Testis (tissue), 3 donors: ENCODE results near the gene LGALS8. TPM values are rescaled to one million over a fixed set of nuclear protein-coding genes. Genes with fewer than 3 reads are reported as not detected.

Experiments used
- DNase-seq: peaks from one replicate; pipeline ENCODE4 v3.0.0-alpha.2; 2019
- H3K27ac ChIP-seq, 2 donors: fragments of 200-600 bp; sonication (generic); one replicate each; pipeline ENCODE4 v1.5.1; 2019
- H3K27me3 ChIP-seq: fragments of 200-600 bp; sonication (generic); one replicate; pipeline ENCODE4 v1.5.1; 2019
- H3K36me3 ChIP-seq: fragments of 200-600 bp; sonication (generic); one replicate; pipeline ENCODE4 v1.5.1; 2017; ENCODE audit warnings: low read depth; ENCODE audit errors: missing control alignments
- H3K4me1 ChIP-seq: fragments of 200-600 bp; sonication (generic); one replicate; pipeline ENCODE4 v1.5.1; 2019
- H3K4me3 ChIP-seq, 2 donors: fragments of 200-600 bp; sonication (generic); one replicate each; pipeline ENCODE4 v1.5.1; 2017 to 2019
- H3K9me3 ChIP-seq: fragments of 200-600 bp; sonication (generic); one replicate; pipeline ENCODE4 v1.5.1; 2017
- CTCF ChIP-seq, 3 experiments: fragments of 450-650 bp in 2 of 3; fragments of 200-600 bp in 1 of 3; sonication (generic) in 1 of 3; IDR thresholded peaks; one replicate each; pipeline ENCODE4 v1.5.1; 2016 to 2019; ENCODE audit warnings: antibody characterized with exemption in 3 of 3, mild to moderate bottlenecking in 2 of 3, moderate library complexity in 1 of 3
- POLR2A ChIP-seq: fragments of 450-650 bp; IDR thresholded peaks from one replicate; pipeline ENCODE4 v1.6.1; 2017; ENCODE audit warnings: antibody characterized with exemption, mild to moderate bottlenecking, moderate library complexity
- WGBS, 2 donors: methylation state at CpG; one replicate each; pipeline ENCODE4 v1.1.5; 2018; 5-methylcytosine and 5-hydroxymethylcytosine counted together
- intact Hi-C: fragments of 100-400 bp; cut with DNase I; formaldehyde crosslinking; loops from one replicate; pipeline ENCODE4 v1.15.1; 2023; ENCODE audit warnings: low total_unique reads
- polyA plus RNA-seq: library from polyadenylated mRNA; stranded (reverse); fragments of 350-450 nt; fragmentation: Illumina TruSeq; extraction: RNeasy Lipid Tissue Mini Kit (QIAGEN cat#74804); gene quantifications from one replicate; pipeline ENCODE4 v1.2.3, GENCODE V29; 2014; ENCODE audit warnings: low read depth, low replicate concordance; ENCODE audit not compliant: insufficient read depth
- total RNA-seq, 2 donors: library from RNA; depleted of rRNA; stranded (reverse); fragments of >200 nt; gene quantifications; one replicate each; pipeline ENCODE4 v1.2.3, GENCODE V29; 2016

Gene LGALS8
- total and polyA plus RNA-seq, 3 donors from 2014 or later = 114 to 122 (median 115) TPM

GRCh38 chr1:236530959-236531358 lies 7.2 kb downstream of the LGALS8 start:
- Histone ChIP-seq H3K27ac (no peak overlapping the region), H3K9me3 (no peaks in the 10 kb centered on the region), H3K36me3 (no peaks in the 10 kb centered on the region), H3K4me1 (no peaks in the 10 kb centered on the region), H3K27me3 (no peaks in the 10 kb centered on the region), H3K4me3 (no peak overlapping the region)
- intact Hi-C loops = no loop called here
- no peak for TF ChIP-seq POLR2A
- WGBS, 2 donors = 80 to 89% methylated on average over 5 of the region's 5 CpGs
- DNase-seq = no peak

GRCh38 chr1:236532850-236533249 lies 9.1 kb downstream of the LGALS8 start:
- Histone ChIP-seq H3K27ac (no peak overlapping the region), H3K36me3 (no peaks in the 10 kb centered on the region), H3K9me3 (no peaks in the 10 kb centered on the region), H3K4me1 (no peaks in the 10 kb centered on the region), H3K4me3 (no peak overlapping the region), H3K27me3 (no peaks in the 10 kb centered on the region)
- intact Hi-C loops = no loop called here
- TF ChIP-seq POLR2A (no peak), CTCF (IDR thresholded peaks at IDR 0.05) (no peak)
- DNase-seq = no peak
- 90 to 94% methylated on average over 4 of the region's 4 CpGs for WGBS, 2 donors

GRCh38 chr1:236534151-236534651 lies 10.4 kb downstream of the LGALS8 start:
- intact Hi-C loops = no loop called here
- no peak for DNase-seq

GRCh38 chr1:236535190-236535589 lies 11.4 kb downstream of the LGALS8 start:
- Histone ChIP-seq H3K4me1 (no peaks in the 10 kb centered on the region), H3K9me3 (no peaks in the 10 kb centered on the region), H3K27me3 (no peaks in the 10 kb centered on the region), H3K4me3 (no peak overlapping the region), H3K36me3 (no peaks in the 10 kb centered on the region), H3K27ac (no peak overlapping the region)
- no peak for DNase-seq
- TF ChIP-seq CTCF (IDR thresholded peaks at IDR 0.05) (no peak), POLR2A (no peak)
- 90 to 100% methylated on average over 1 of the region's 1 CpG for WGBS, 2 donors
- intact Hi-C loops = no loop called here

More at GRCh38 chr1:236534151-236534651, 10.4 kb downstream of the LGALS8 start:
- Histone ChIP-seq H3K27ac (no peak overlapping the region), H3K4me3 (no peak overlapping the region), H3K9me3 (no peaks in the 10 kb centered on the region), H3K36me3 (no peaks in the 10 kb centered on the region), H3K27me3 (no peaks in the 10 kb centered on the region), H3K4me1 (no peaks in the 10 kb centered on the region)
- TF ChIP-seq POLR2A = no peak
- TF ChIP-seq CTCF (IDR thresholded peaks at IDR 0.05) = no peak
- 90% methylated on average over 4 of the region's 4 CpGs for WGBS, 2 donors

GRCh38 chr1:236535662-236536161 lies 11.9 kb downstream of the LGALS8 start:
- DNase-seq = no peak
- intact Hi-C loops = no loop called here
- TF ChIP-seq CTCF (IDR thresholded peaks at IDR 0.05) = no peak
- TF ChIP-seq POLR2A = no peak
- Histone ChIP-seq H3K27ac (no peak overlapping the region), H3K4me3 (no peak overlapping the region), H3K36me3 (no peaks in the 10 kb centered on the region), H3K4me1 (no peaks in the 10 kb centered on the region), H3K27me3 (no peaks in the 10 kb centered on the region), H3K9me3 (no peaks in the 10 kb centered on the region)
- WGBS, 2 donors = 93 to 95% methylated on average over 6 of the region's 6 CpGs
